Peyer's patch (tissue), 4 donors: ENCODE results near the gene SCARB1.
"Not testable (repeated sequence)": the region's sequence is repeated elsewhere in the genome, so short reads cannot be mapped to it uniquely, and the experiment has no call there.

Source experiments
- POLR2A ChIP-seq, 2 donors: fragments of 450-650 bp; IDR thresholded peaks; one replicate each; pipeline ENCODE4 v1.5.1; 2017; ENCODE audit warnings: antibody characterized with exemption in 2 of 2, mild to moderate bottlenecking in 2 of 2, moderate library complexity in 2 of 2
- TF ChIP-seq, protein P1 (sequence below), 6 experiments: fragments of 450-650 bp in 4 of 6; fragments of 200-600 bp in 2 of 6; sonication (generic) in 1 of 6; IDR thresholded peaks; one replicate each; pipeline ENCODE4 v1.5.1; 2017 to 2019; ENCODE audit warnings: antibody characterized with exemption in 6 of 6, mild to moderate bottlenecking in 3 of 6, moderate library complexity in 1 of 6

GRCh38 chr12:124880335-124880734 is 16.7 kb upstream of the SCARB1 start:
- TF ChIP-seq, protein P1, sequence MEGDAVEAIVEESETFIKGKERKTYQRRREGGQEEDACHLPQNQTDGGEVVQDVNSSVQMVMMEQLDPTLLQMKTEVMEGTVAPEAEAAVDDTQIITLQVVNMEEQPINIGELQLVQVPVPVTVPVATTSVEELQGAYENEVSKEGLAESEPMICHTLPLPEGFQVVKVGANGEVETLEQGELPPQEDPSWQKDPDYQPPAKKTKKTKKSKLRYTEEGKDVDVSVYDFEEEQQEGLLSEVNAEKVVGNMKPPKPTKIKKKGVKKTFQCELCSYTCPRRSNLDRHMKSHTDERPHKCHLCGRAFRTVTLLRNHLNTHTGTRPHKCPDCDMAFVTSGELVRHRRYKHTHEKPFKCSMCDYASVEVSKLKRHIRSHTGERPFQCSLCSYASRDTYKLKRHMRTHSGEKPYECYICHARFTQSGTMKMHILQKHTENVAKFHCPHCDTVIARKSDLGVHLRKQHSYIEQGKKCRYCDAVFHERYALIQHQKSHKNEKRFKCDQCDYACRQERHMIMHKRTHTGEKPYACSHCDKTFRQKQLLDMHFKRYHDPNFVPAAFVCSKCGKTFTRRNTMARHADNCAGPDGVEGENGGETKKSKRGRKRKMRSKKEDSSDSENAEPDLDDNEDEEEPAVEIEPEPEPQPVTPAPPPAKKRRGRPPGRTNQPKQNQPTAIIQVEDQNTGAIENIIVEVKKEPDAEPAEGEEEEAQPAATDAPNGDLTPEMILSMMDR (IDR thresholded peaks at IDR 0.05), result not testable (repeated sequence)
- not testable (repeated sequence) for TF ChIP-seq POLR2A (IDR thresholded peaks at IDR 0.05)
